GM23338 (cell line): ENCODE results near the gene RGPD8.
"Not testable (repeated sequence)": the region's sequence is repeated elsewhere in the genome, so short reads cannot be mapped to it uniquely, and the experiment has no call there.

Source experiments
- CREB1 ChIP-seq: fragments of 250-450 bp; sonication (Bioruptor Pico); IDR thresholded peaks from 2 replicates; pipeline ENCODE4 v1.5.0; 2020; ENCODE audit warnings: low read depth, mild to moderate bottlenecking, moderate library complexity
- EZH2 ChIP-seq: fragments of 200-600 bp; sonication (generic); IDR thresholded peaks from one replicate; pipeline ENCODE4 v1.8.0; 2017; ENCODE audit warnings: antibody characterized with exemption, mild to moderate bottlenecking, low read depth; ENCODE audit not compliant: unreplicated experiment
- EZH2phosphoT487 ChIP-seq: fragments of 200-600 bp; sonication (generic); IDR thresholded peaks from one replicate; pipeline ENCODE4 v1.8.1; 2018; ENCODE audit warnings: antibody characterized with exemption; ENCODE audit not compliant: unreplicated experiment
- POLR2AphosphoS5 ChIP-seq: IDR thresholded peaks from 2 replicates; pipeline ENCODE4 v1.6.1; 2016; ENCODE audit warnings: antibody characterized with exemption, low read depth
- STAT1 ChIP-seq: IDR thresholded peaks from one replicate; pipeline ENCODE4 v1.6.1; 2016; ENCODE audit warnings: antibody characterized with exemption; ENCODE audit not compliant: unreplicated experiment
- TF ChIP-seq, protein P1 (sequence below), 2 experiments: fragments of 200-600 bp in 1 of 2; sonication (generic) in 1 of 2; conservative IDR thresholded peaks; 2 replicates each; pipeline versions ENCODE4 v1.5.1 to v1.6.1; 2016 to 2017; ENCODE audit warnings: antibody characterized with exemption in 2 of 2, low read depth in 2 of 2, mild to moderate bottlenecking in 2 of 2, moderate library complexity in 1 of 2
- TF ChIP-seq, protein P2 (sequence below): IDR thresholded peaks from one replicate; pipeline ENCODE4 v1.6.1; 2018; ENCODE audit warnings: antibody characterized with exemption; ENCODE audit not compliant: unreplicated experiment

DNA sequence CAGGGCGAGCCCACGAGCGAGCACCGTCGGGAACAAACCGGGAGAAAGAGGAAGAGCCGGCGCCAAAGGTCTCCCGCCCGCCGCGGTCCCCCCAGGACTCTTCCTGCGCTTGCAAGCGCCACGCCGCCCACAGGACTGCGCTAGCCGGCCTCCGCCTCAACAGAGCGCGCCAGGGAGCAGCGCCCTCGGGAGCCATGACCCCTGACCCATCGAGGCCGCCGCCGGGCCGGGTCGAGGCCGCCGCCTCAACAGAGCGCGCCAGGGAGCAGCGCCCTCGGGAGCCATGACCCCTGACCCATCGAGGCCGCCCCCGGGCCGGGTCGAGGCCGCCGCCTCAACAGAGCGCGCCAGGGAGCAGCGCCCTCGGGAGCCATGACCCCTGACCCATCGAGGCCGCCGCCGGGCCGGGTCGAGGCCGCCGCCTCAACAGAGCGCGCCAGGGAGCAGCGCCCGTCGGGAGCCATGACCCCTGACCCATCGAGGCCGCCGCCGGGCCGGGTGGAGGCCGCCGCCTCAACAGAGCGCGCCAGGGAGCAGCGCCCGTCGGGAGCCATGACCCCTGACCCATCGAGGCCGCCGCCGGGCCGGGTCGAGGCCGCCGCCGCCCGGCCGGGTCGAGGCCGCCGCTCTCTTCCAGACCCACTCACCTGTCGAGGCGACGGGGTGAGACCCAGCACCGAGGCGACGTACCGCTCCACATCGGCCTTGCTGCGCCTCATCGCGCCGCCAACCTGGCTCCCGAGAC lies 538 bp downstream of the RGPD8 start:
- TF ChIP-seq, protein P1, sequence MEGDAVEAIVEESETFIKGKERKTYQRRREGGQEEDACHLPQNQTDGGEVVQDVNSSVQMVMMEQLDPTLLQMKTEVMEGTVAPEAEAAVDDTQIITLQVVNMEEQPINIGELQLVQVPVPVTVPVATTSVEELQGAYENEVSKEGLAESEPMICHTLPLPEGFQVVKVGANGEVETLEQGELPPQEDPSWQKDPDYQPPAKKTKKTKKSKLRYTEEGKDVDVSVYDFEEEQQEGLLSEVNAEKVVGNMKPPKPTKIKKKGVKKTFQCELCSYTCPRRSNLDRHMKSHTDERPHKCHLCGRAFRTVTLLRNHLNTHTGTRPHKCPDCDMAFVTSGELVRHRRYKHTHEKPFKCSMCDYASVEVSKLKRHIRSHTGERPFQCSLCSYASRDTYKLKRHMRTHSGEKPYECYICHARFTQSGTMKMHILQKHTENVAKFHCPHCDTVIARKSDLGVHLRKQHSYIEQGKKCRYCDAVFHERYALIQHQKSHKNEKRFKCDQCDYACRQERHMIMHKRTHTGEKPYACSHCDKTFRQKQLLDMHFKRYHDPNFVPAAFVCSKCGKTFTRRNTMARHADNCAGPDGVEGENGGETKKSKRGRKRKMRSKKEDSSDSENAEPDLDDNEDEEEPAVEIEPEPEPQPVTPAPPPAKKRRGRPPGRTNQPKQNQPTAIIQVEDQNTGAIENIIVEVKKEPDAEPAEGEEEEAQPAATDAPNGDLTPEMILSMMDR (conservative IDR thresholded peaks at IDR 0.05; ENCODE audit: low read depth in 2 of 2), result not testable (repeated sequence)
- not testable (repeated sequence) for TF ChIP-seq CREB1 (CRISPR knock-in tag); EZH2; POLR2AphosphoS5; EZH2phosphoT487; STAT1
- TF ChIP-seq, protein P2, sequence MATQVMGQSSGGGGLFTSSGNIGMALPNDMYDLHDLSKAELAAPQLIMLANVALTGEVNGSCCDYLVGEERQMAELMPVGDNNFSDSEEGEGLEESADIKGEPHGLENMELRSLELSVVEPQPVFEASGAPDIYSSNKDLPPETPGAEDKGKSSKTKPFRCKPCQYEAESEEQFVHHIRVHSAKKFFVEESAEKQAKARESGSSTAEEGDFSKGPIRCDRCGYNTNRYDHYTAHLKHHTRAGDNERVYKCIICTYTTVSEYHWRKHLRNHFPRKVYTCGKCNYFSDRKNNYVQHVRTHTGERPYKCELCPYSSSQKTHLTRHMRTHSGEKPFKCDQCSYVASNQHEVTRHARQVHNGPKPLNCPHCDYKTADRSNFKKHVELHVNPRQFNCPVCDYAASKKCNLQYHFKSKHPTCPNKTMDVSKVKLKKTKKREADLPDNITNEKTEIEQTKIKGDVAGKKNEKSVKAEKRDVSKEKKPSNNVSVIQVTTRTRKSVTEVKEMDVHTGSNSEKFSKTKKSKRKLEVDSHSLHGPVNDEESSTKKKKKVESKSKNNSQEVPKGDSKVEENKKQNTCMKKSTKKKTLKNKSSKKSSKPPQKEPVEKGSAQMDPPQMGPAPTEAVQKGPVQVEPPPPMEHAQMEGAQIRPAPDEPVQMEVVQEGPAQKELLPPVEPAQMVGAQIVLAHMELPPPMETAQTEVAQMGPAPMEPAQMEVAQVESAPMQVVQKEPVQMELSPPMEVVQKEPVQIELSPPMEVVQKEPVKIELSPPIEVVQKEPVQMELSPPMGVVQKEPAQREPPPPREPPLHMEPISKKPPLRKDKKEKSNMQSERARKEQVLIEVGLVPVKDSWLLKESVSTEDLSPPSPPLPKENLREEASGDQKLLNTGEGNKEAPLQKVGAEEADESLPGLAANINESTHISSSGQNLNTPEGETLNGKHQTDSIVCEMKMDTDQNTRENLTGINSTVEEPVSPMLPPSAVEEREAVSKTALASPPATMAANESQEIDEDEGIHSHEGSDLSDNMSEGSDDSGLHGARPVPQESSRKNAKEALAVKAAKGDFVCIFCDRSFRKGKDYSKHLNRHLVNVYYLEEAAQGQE, result not testable (repeated sequence)
